ENCODE results near the gene JCHAIN. TPM values are rescaled to one million over a fixed set of nuclear protein-coding genes. Genes with fewer than 3 reads are reported as not detected.
A peak's percentile ranks its signal among the peaks of the same experiment; 100 is the strongest.
"Not testable (repeated sequence)": the region's sequence is repeated elsewhere in the genome, so short reads cannot be mapped to it uniquely, and the experiment has no call there.

JCHAIN gene
- polyA plus RNA-seq, 1 experiment, result 0.61 TPM

- CTCF ChIA-PET, result interaction anchor here (0.5 to 2.8 kb wide), 16 partner anchors 10 to 650 kb away, joined by 3 to 30 read pairs (median 4); partner anchors contain the start of genes RUFY3 and UTP3
- TF ChIP-seq CTCF (IDR thresholded peaks at IDR 0.05; ENCODE audit: low read depth, low read length), result no peak
- Histone ChIP-seq H3K27ac (ENCODE audit: low read depth, low read length) (peak overlapping the region; percentile 97), H3K4me3 (ENCODE audit: low read depth, low read length) (peak overlapping the region; percentile 77), H3K27me3 (ENCODE audit: control insufficient read depth, insufficient read depth, low read length) (no peaks in the 10 kb centered on the region), H3K9me3 (ENCODE audit: control insufficient read depth, insufficient read depth, low read length) (no peaks in the 10 kb centered on the region)
- DNase-seq (ENCODE audit: low read depth, low spot score), result peak; percentile 51
- POLR2A ChIA-PET, result interaction anchor here (1.0 to 3.5 kb wide), 2 partner anchors 16 to 18 kb away, joined by 5 to 13 read pairs; partner anchors contain the start of genes RUFY3 and UTP3
Measured at GRCh38 chr4:70703619-70704214, 37.4 kb upstream of the JCHAIN start.

GRCh38 chr4:70702592-70702991 lies 36.3 kb upstream of the JCHAIN start:
- CTCF ChIA-PET, result interaction anchor here (0.6 kb wide), 1 partner anchor 16 kb away, joined by 6 read pairs; no protein-coding TSS in a partner anchor
- POLR2A ChIA-PET, result not testable (repeated sequence)

GRCh38 chr4:70701271-70701670 lies 35.0 kb upstream of the JCHAIN start:
- POLR2A ChIA-PET, result no interaction called here
- CTCF ChIA-PET, result interaction anchor here (1.1 to 1.5 kb wide), 4 partner anchors 11 to 309 kb away, joined by 3 to 5 read pairs (median 4); partner anchors contain the start of gene UTP3
- DNase-seq (ENCODE audit: low read depth, low spot score), result no peak
- Histone ChIP-seq H3K9me3 (ENCODE audit: control insufficient read depth, insufficient read depth, low read length) (no peaks in the 10 kb centered on the region), H3K4me3 (ENCODE audit: low read depth, low read length) (no peak overlapping the region), H3K27me3 (ENCODE audit: control insufficient read depth, insufficient read depth, low read length) (no peaks in the 10 kb centered on the region), H3K27ac (ENCODE audit: low read depth, low read length) (no peak overlapping the region)
- no peak for TF ChIP-seq CTCF (IDR thresholded peaks at IDR 0.05; ENCODE audit: low read depth, low read length)

More at GRCh38 chr4:70702592-70702991, 36.3 kb upstream of the JCHAIN start:
- DNase-seq (ENCODE audit: low read depth, low spot score); H3K9me3 ChIP-seq (ENCODE audit: control insufficient read depth, insufficient read depth, low read length); H3K27me3 ChIP-seq (ENCODE audit: control insufficient read depth, insufficient read depth, low read length); H3K27ac ChIP-seq (ENCODE audit: low read depth, low read length); H3K4me3 ChIP-seq (ENCODE audit: low read depth, low read length): not testable (repeated sequence)

- no peak for DNase-seq (ENCODE audit: low read depth, low spot score)
- Histone ChIP-seq H3K27me3 (ENCODE audit: control insufficient read depth, insufficient read depth, low read length) (no peaks in the 10 kb centered on the region), H3K27ac (ENCODE audit: low read depth, low read length) (no peak overlapping the region), H3K9me3 (ENCODE audit: control insufficient read depth, insufficient read depth, low read length) (no peaks in the 10 kb centered on the region), H3K4me3 (ENCODE audit: low read depth, low read length) (no peak overlapping the region)
- POLR2A ChIA-PET, result no interaction called here
- CTCF ChIA-PET, result interaction anchor here (0.9 to 1.5 kb wide), 4 partner anchors 12 to 310 kb away, joined by 3 to 5 read pairs (median 4); partner anchors contain the start of gene UTP3
- no peak for TF ChIP-seq CTCF (IDR thresholded peaks at IDR 0.05; ENCODE audit: low read depth, low read length)
Measured at GRCh38 chr4:70700712-70701111, 34.4 kb upstream of the JCHAIN start.

DNA sequence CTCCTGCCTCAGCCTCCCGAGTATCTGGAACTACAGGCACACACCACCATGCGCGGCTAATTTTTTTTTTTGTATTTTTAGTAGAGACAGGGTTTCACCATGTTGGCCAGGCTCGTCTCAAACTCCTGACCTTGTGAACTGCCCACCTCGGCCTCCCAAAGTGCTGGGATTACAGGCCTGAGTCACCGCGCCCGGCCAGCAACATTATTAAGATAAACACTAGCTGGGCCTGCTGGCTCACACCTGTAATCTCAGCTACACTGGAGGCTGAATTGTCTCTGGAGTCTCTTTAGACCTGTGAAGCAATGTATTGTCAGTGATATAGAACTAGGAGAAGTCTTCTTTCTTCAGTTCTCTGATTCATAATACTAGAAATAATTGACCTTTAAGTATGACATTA lies 32.1 kb upstream of the JCHAIN start:
- H3K4me3 ChIP-seq (ENCODE audit: low read depth, low read length); POLR2A ChIA-PET; DNase-seq (ENCODE audit: low read depth, low spot score); H3K9me3 ChIP-seq (ENCODE audit: control insufficient read depth, insufficient read depth, low read length); H3K27ac ChIP-seq (ENCODE audit: low read depth, low read length); H3K27me3 ChIP-seq (ENCODE audit: control insufficient read depth, insufficient read depth, low read length): not testable (repeated sequence)
- CTCF ChIA-PET, result interaction anchor here (1.0 kb wide), 1 partner anchor 11 kb away, joined by 3 read pairs; no protein-coding TSS in a partner anchor

DNA sequence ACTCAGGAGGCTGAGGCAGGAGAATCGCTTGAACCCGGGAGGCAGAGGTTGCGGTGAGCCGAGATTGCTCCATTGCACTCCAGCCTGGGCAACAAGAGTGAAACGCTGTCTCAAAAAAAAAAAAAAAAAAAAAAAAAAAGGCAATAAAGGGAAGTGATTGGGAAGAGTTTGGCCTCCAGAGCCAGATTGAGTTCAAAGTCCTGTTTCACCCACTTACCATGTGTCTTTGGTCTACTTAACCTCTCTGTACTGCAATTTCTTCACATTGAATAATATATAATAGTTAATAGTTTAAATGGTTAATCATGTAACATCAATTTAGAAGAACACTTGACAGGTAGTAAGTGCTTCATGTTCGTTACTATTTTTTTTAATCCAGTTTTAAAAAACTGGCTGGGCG lies 28.3 kb upstream of the JCHAIN start:
- DNase-seq (ENCODE audit: low read depth, low spot score); H3K9me3 ChIP-seq (ENCODE audit: control insufficient read depth, insufficient read depth, low read length); H3K27ac ChIP-seq (ENCODE audit: low read depth, low read length); POLR2A ChIA-PET; H3K27me3 ChIP-seq (ENCODE audit: control insufficient read depth, insufficient read depth, low read length); H3K4me3 ChIP-seq (ENCODE audit: low read depth, low read length): not testable (repeated sequence)
- CTCF ChIA-PET, result interaction anchor here (0.6 kb wide), 1 partner anchor 187 kb away, joined by 3 read pairs; no protein-coding TSS in a partner anchor
